OCI-LY7 (cell line): Measurements from ENCODE around the gene SLC16A3. TPM values are rescaled to one million over a fixed set of nuclear protein-coding genes. Genes with fewer than 3 reads are reported as not detected.

Source experiments
- BruUV-seq: library from RNA; stranded (reverse); fragments of 400-500 nt; replicated peaks from 2 replicates; lab custom pipeline; 2021; lab: Mats Ljungman, UMichigan
- CTCF ChIA-PET: fragments of 300-600 bp; sonication (Branson Sonifier 250); formaldehyde crosslinking; loops from one replicate; lab custom pipeline; 2022; ENCODE audit warnings: antibody characterized with exemption; ENCODE audit not compliant: unreplicated experiment; lab: Charles Lee
- POLR2A ChIA-PET: fragments of 300-600 bp; sonication (Branson Sonifier 250); formaldehyde crosslinking; loops from one replicate; lab custom pipeline; 2022; ENCODE audit warnings: antibody characterized with exemption; lab: Charles Lee
- DNase-seq: peaks from one replicate; pipeline ENCODE4 v3.0.0-alpha.2; 2015; ENCODE audit warnings: low spot score
- H2AFZ ChIP-seq: fragments of 200-600 bp; sonication (generic), shearing (Covaris generic); 2 replicates; pipeline ENCODE4 v1.6.1; 2014; ENCODE audit warnings: mild to moderate bottlenecking, antibody characterized with exemption, low read length, moderate library complexity
- H3K27ac ChIP-seq: fragments of 200-600 bp; sonication (generic); 2 replicates; pipeline ENCODE4 v1.5.1; 2014; ENCODE audit warnings: mixed run types, low read depth, mild to moderate bottlenecking, moderate library complexity, low read length, inconsistent platforms; ENCODE audit not compliant: poor library complexity, severe bottlenecking
- H3K36me3 ChIP-seq: fragments of 200-600 bp; sonication (generic); 2 replicates; pipeline ENCODE4 v1.6.1; 2014; ENCODE audit warnings: mild to moderate bottlenecking, antibody characterized with exemption, low read length, moderate library complexity, mixed read lengths; ENCODE audit not compliant: insufficient read depth
- H3K4me1 ChIP-seq: fragments of 200-600 bp; sonication (generic); 2 replicates; pipeline ENCODE4 v1.5.1; 2014; ENCODE audit warnings: mild to moderate bottlenecking, low read length; ENCODE audit not compliant: insufficient read depth, poor library complexity, severe bottlenecking
- H3K4me2 ChIP-seq: fragments of 200-600 bp; sonication (generic); 2 replicates; pipeline ENCODE4 v1.6.1; 2014; ENCODE audit warnings: mild to moderate bottlenecking, low read length
- H3K4me3 ChIP-seq: fragments of 200-600 bp; sonication (generic); 2 replicates; pipeline ENCODE4 v1.5.1; 2014; ENCODE audit warnings: mild to moderate bottlenecking, low read depth, low read length; ENCODE audit not compliant: poor library complexity, severe bottlenecking
- H3K79me2 ChIP-seq: fragments of 200-600 bp; sonication (generic); 2 replicates; pipeline ENCODE4 v1.6.1; 2016; ENCODE audit warnings: low read depth, mild to moderate bottlenecking, low read length, moderate library complexity, mixed read lengths; ENCODE audit not compliant: insufficient read depth
- H3K9me2 ChIP-seq: fragments of 200-600 bp; sonication (generic); 2 replicates; pipeline ENCODE4 v1.6.1; 2016; ENCODE audit warnings: mild to moderate bottlenecking, low read length, mixed read lengths; ENCODE audit not compliant: insufficient read depth
- H3K9me3 ChIP-seq: fragments of 200-600 bp; sonication (generic); 2 replicates; pipeline ENCODE4 v1.6.1; 2014; ENCODE audit warnings: mild to moderate bottlenecking, mixed run types, low read length, mixed read lengths
- H4K20me1 ChIP-seq: fragments of 200-600 bp; sonication (generic); 2 replicates; pipeline ENCODE4 v1.6.1; 2014; ENCODE audit warnings: mild to moderate bottlenecking, antibody characterized with exemption, low read length, moderate library complexity, mixed read lengths; ENCODE audit not compliant: insufficient read depth
- EZH2phosphoT487 ChIP-seq: fragments of 200-600 bp; sonication (generic); IDR thresholded peaks from 2 replicates; pipeline ENCODE4 v1.6.1; 2018; ENCODE audit warnings: low read depth, borderline replicate concordance, mild to moderate bottlenecking, mixed run types, antibody characterized with exemption, low read length, moderate library complexity, mixed read lengths
- intact Hi-C: fragments of 100-400 bp; cut with micrococcal nuclease; formaldehyde crosslinking; loops from one replicate; pipeline ENCODE4 v1.10.0; 2022; ENCODE audit not compliant: unreplicated experiment
- total RNA-seq, 2 experiments: library from RNA; depleted of rRNA in 1 of 2; stranded (reverse); fragments of >200 nt in 1 of 2; shearing (Covaris generic) in 1 of 2; gene quantifications; 2 replicates each; pipeline ENCODE4 v1.2.3, GENCODE V29; 2014 to 2022
- TF ChIP-seq, protein P1 (sequence below): fragments of 200-600 bp; sonication (generic); conservative IDR thresholded peaks from 2 replicates; pipeline ENCODE4 v1.5.1; 2014; ENCODE audit warnings: mild to moderate bottlenecking, antibody characterized with exemption, low read length, moderate library complexity, mixed read lengths

SLC16A3 gene
- total RNA-seq, 2 experiments from 2014 or later = 21.6 to 55.0 TPM

DNA sequence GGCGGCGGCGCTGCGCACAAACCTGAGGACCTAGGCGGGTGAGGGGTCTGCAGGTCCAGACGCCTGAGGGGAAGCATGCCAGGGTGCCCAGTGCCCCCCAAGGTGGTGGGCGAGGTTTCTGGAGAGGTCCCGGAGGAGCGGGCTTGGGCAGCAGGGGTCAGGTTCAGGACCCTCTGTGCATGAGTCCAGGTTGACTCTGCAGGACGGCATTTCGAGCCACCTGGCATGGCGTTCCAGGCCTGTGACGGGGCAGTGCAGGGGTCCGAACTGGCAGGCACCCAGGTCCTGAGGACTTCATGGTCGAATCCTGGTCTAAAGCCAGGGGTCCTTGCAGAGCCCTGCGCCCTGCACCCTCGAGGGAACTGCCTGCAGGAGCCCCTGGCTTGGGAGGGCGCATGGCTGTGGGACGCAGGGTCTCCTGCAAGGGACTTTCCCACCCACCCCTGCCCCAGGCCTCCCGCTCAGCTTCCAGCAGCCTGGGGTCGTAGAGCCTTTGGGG is 3.5 kb downstream of the SLC16A3 start:
- DNase-seq = no peak
- ChIA-PET CTCF (no interaction called here), POLR2A (interaction anchor here (0.5 kb wide), 1 partner anchor 232 kb away, joined by 3 read pairs; no protein-coding TSS in a partner anchor)
- H3K9me2 ChIP-seq = no peaks in the 10 kb centered on the region
- no peaks in the 10 kb centered on the region for H3K36me3 ChIP-seq
- H2AFZ ChIP-seq = no peak overlapping the region
- TF ChIP-seq, protein P1, sequence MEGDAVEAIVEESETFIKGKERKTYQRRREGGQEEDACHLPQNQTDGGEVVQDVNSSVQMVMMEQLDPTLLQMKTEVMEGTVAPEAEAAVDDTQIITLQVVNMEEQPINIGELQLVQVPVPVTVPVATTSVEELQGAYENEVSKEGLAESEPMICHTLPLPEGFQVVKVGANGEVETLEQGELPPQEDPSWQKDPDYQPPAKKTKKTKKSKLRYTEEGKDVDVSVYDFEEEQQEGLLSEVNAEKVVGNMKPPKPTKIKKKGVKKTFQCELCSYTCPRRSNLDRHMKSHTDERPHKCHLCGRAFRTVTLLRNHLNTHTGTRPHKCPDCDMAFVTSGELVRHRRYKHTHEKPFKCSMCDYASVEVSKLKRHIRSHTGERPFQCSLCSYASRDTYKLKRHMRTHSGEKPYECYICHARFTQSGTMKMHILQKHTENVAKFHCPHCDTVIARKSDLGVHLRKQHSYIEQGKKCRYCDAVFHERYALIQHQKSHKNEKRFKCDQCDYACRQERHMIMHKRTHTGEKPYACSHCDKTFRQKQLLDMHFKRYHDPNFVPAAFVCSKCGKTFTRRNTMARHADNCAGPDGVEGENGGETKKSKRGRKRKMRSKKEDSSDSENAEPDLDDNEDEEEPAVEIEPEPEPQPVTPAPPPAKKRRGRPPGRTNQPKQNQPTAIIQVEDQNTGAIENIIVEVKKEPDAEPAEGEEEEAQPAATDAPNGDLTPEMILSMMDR = no peak
- no peak for TF ChIP-seq EZH2phosphoT487
- H4K20me1 ChIP-seq = peaks cover 8% of the 10 kb centered on the region; the same call in 1 of the 2 replicates
- H3K27ac ChIP-seq = no peak overlapping the region
- H3K4me3 ChIP-seq = no peak overlapping the region
- BruUV-seq = no TSS peak
- H3K79me2 ChIP-seq = no peaks in the 10 kb centered on the region
- H3K9me3 ChIP-seq = no peaks in the 10 kb centered on the region
- intact Hi-C loops = loop anchor here (5.0 kb wide), 1 partner anchor 185 kb away; the partner anchor contains the start of genes HEXD and OGFOD3
- peaks cover 43% of the 10 kb centered on the region for H3K4me1 ChIP-seq
- no peak overlapping the region for H3K4me2 ChIP-seq

DNA sequence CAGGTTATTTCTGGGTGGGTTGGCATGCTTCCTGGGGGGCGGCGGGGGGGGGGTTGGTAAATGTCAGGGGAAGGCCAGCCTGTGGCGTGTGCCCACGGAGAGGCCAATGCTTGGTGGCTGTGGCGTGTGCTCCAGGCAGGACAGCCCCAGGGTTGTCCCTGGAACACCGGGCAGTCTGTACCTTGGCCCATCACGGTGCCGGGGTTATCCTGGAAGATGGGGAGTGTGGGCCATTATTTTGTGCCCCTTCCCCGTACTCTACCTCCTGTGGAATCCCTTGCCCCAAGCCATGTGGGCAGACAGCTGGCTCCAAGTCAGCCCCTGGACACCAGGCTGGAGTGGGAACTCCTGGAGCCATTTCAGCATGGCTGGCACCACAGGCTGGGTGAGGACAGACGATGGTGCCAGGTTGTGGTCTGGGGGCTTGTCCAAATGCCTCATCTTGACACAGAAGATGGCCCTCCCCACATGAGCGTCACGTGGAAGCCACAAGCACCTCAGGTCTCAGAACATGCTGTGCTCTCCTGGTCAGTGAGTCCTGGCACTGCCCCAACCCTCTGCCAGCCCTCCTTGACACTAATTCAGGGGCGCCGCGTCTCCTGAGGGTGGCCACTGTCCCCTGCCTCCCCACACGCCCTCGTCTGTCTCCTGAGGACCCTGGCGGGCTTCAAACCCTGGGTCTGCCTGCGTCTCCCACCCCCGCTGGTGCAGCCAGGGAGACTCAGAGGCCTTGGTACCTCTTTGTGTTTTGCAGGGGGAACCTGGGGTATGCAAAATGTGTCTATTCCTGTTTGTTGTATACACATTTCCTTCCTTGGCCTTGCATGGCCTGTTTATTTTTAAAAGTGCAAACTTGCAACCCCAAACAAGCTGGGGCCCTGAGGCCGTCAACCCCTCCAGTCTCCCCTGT is 4.3 kb downstream of the SLC16A3 start:
- H3K9me3 ChIP-seq = no peaks in the 10 kb centered on the region
- no peaks in the 10 kb centered on the region for H3K9me2 ChIP-seq
- peaks cover 8% of the 10 kb centered on the region; the same call in 1 of the 2 replicates for H4K20me1 ChIP-seq
- no peak overlapping the region for H3K27ac ChIP-seq
- CTCF ChIA-PET = no interaction called here
- no peak overlapping the region for H3K4me3 ChIP-seq
- H3K79me2 ChIP-seq = no peaks in the 10 kb centered on the region
- H3K4me2 ChIP-seq = peak overlapping the region; percentile 25
- TF ChIP-seq, protein P1 = no peak
- TF ChIP-seq EZH2phosphoT487 = no peak
- peaks cover 40% of the 10 kb centered on the region for H3K4me1 ChIP-seq
- DNase-seq = no peak
- H3K36me3 ChIP-seq = no peaks in the 10 kb centered on the region
- no TSS peak for BruUV-seq
- POLR2A ChIA-PET = interaction anchor here (0.5 kb wide), 1 partner anchor 231 kb away, joined by 3 read pairs; no protein-coding TSS in a partner anchor
- no peak overlapping the region for H2AFZ ChIP-seq
- intact Hi-C loops = loop anchor here (5.0 kb wide), 1 partner anchor 184 kb away; the partner anchor contains the start of genes HEXD and OGFOD3
